GM23248 (cell line): ENCODE results near the gene CNTN6.

ENCODE experiments used
- EZH2 ChIP-seq: fragments of 200-600 bp; sonication (generic); IDR thresholded peaks from 2 replicates; pipeline ENCODE4 v1.6.1; 2018; ENCODE audit warnings: antibody characterized with exemption, mild to moderate bottlenecking; ENCODE audit not compliant: insufficient read depth, poor library complexity, severe bottlenecking
- EZH2phosphoT487 ChIP-seq: fragments of 200-600 bp; sonication (generic); IDR thresholded peaks from 2 replicates; pipeline ENCODE4 v1.6.1; 2018; ENCODE audit warnings: antibody characterized with exemption, moderate library complexity, mild to moderate bottlenecking, low read depth; ENCODE audit not compliant: insufficient read depth

GRCh38 chr3:1346386-1346785 lies 253.6 kb downstream of the CNTN6 start:
- TF ChIP-seq EZH2 (no peak), EZH2phosphoT487 (no peak)
